Measurements from ENCODE around the gene ALB. TPM values are rescaled to one million over a fixed set of nuclear protein-coding genes. Genes with fewer than 3 reads are reported as not detected.

ALB gene
- total RNA-seq, 1 donor from 2014 or later, result 51.5 TPM

GRCh38 chr4:73409012-73409862 lies 5.2 kb downstream of the ALB start:
- no peaks in the 10 kb centered on the region for H3K27me3 ChIP-seq
- no peak for TF ChIP-seq CTCF (IDR thresholded peaks at IDR 0.05)
- no peaks in the 10 kb centered on the region for H3K9me3 ChIP-seq
- H3K4me3 ChIP-seq, result no peak overlapping the region
- DNase-seq (ENCODE audit: low spot score in 2 of 2), result no peak
- no peaks in the 10 kb centered on the region for H3K4me1 ChIP-seq
- no peaks in the 10 kb centered on the region for H3K36me3 ChIP-seq
- H3K27ac ChIP-seq, result no peak overlapping the region
- intact Hi-C loops (cut with DNase I), result no loop called here

GRCh38 chr4:73409978-73410548 lies 6.0 kb downstream of the ALB start:
- intact Hi-C loops (cut with DNase I), result no loop called here
- H3K4me3 ChIP-seq, result no peak overlapping the region
- no peaks in the 10 kb centered on the region for H3K4me1 ChIP-seq
- no peak for TF ChIP-seq CTCF (IDR thresholded peaks at IDR 0.05)
- H3K27me3 ChIP-seq, result no peaks in the 10 kb centered on the region
- H3K27ac ChIP-seq, result no peak overlapping the region
- no peaks in the 10 kb centered on the region for H3K36me3 ChIP-seq
- no peak for DNase-seq (ENCODE audit: low spot score in 2 of 2)
- no peaks in the 10 kb centered on the region for H3K9me3 ChIP-seq

GRCh38 chr4:73410916-73411730 lies 7.0 kb downstream of the ALB start:
- no peak for TF ChIP-seq CTCF (IDR thresholded peaks at IDR 0.05)
- DNase-seq (ENCODE audit: low spot score in 2 of 2), result no peak
- H3K4me3 ChIP-seq, result no peak overlapping the region
- H3K27ac ChIP-seq, result no peak overlapping the region
- no peaks in the 10 kb centered on the region for H3K9me3 ChIP-seq
- H3K27me3 ChIP-seq, result no peaks in the 10 kb centered on the region
- intact Hi-C loops (cut with DNase I), result no loop called here
- no peaks in the 10 kb centered on the region for H3K4me1 ChIP-seq
- H3K36me3 ChIP-seq, result no peaks in the 10 kb centered on the region

GRCh38 chr4:73411731-73412414 lies 7.8 kb downstream of the ALB start:
- intact Hi-C loops (cut with DNase I), result no loop called here
- Histone ChIP-seq H3K27ac (no peak overlapping the region), H3K9me3 (no peaks in the 10 kb centered on the region), H3K4me3 (no peak overlapping the region), H3K4me1 (no peaks in the 10 kb centered on the region), H3K36me3 (no peaks in the 10 kb centered on the region), H3K27me3 (no peaks in the 10 kb centered on the region)
- no peak for DNase-seq (ENCODE audit: low spot score in 2 of 2)
- no peak for TF ChIP-seq CTCF (IDR thresholded peaks at IDR 0.05)

GRCh38 chr4:73413294-73413755 lies 9.2 kb downstream of the ALB start:
- no peak for DNase-seq (ENCODE audit: low spot score in 2 of 2)
- H3K9me3 ChIP-seq, result no peaks in the 10 kb centered on the region
- no peaks in the 10 kb centered on the region for H3K36me3 ChIP-seq
- no peak overlapping the region for H3K27ac ChIP-seq
- no peak for TF ChIP-seq CTCF (IDR thresholded peaks at IDR 0.05)
- no peaks in the 10 kb centered on the region for H3K4me1 ChIP-seq
- intact Hi-C loops (cut with DNase I), result no loop called here
- H3K27me3 ChIP-seq, result no peaks in the 10 kb centered on the region
- no peak overlapping the region for H3K4me3 ChIP-seq

Data from ascending aorta (tissue), 2 donors.